Fibroblast of the aortic adventitia (primary cell): ENCODE measurements around the gene TNFRSF1A. TPM values are rescaled to one million over a fixed set of nuclear protein-coding genes. Genes with fewer than 3 reads are reported as not detected.
"Not testable (repeated sequence)": the region's sequence is repeated elsewhere in the genome, so short reads cannot be mapped to it uniquely, and the experiment has no call there.

ENCODE experiments used
- DNase-seq: peaks from one replicate; pipeline ENCODE4 v3.0.0-alpha.2; 2010; ENCODE audit warnings: low read depth
- H3K4me3 ChIP-seq: 2 replicates; pipeline ENCODE4 v1.5.1; 2011; ENCODE audit warnings: low read depth, mild to moderate bottlenecking, control low read depth, low read length, moderate library complexity
- total RNA-seq: library from RNA; depleted of rRNA; stranded (reverse); fragments of >200 nt; gene quantifications from 2 replicates; pipeline ENCODE4 v1.2.3, GENCODE V29; 2012; ENCODE audit warnings: low replicate concordance
- TF ChIP-seq, protein P1 (sequence below): IDR thresholded peaks from 2 replicates; pipeline ENCODE4 v1.5.1; 2011; ENCODE audit warnings: mild to moderate bottlenecking, low read length, control low read depth, inconsistent platforms; ENCODE audit not compliant: insufficient read depth

The TNFRSF1A gene
- total RNA-seq, 1 donor = 207 TPM

DNA sequence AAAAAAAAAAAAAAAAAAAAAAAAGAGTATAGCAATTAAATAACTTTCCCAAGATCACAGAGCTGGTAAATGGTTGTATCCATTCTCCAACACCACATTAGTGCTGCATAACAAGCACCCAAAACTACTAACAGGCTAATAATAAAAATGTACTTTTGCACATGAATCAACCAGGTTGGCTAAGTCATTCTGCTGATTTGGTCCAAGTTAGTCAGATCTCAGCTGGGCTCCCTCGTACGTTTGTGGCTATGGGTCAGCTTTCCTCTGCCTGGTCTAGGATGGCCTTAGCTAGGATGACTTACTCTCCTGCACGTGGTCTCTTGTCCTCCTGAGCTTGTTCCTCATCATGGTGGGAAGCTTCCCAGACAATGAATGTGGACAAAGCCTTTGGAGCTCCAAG, 39.3 kb downstream of the TNFRSF1A start:
- no peak for DNase-seq
- H3K4me3 ChIP-seq = no peak overlapping the region
- TF ChIP-seq, protein P1, sequence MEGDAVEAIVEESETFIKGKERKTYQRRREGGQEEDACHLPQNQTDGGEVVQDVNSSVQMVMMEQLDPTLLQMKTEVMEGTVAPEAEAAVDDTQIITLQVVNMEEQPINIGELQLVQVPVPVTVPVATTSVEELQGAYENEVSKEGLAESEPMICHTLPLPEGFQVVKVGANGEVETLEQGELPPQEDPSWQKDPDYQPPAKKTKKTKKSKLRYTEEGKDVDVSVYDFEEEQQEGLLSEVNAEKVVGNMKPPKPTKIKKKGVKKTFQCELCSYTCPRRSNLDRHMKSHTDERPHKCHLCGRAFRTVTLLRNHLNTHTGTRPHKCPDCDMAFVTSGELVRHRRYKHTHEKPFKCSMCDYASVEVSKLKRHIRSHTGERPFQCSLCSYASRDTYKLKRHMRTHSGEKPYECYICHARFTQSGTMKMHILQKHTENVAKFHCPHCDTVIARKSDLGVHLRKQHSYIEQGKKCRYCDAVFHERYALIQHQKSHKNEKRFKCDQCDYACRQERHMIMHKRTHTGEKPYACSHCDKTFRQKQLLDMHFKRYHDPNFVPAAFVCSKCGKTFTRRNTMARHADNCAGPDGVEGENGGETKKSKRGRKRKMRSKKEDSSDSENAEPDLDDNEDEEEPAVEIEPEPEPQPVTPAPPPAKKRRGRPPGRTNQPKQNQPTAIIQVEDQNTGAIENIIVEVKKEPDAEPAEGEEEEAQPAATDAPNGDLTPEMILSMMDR = no peak

GRCh38 chr12:6301721-6302120, 40.2 kb downstream of the TNFRSF1A start:
- no peak overlapping the region for H3K4me3 ChIP-seq
- DNase-seq = no peak
- TF ChIP-seq, protein P1 = no peak

DNA sequence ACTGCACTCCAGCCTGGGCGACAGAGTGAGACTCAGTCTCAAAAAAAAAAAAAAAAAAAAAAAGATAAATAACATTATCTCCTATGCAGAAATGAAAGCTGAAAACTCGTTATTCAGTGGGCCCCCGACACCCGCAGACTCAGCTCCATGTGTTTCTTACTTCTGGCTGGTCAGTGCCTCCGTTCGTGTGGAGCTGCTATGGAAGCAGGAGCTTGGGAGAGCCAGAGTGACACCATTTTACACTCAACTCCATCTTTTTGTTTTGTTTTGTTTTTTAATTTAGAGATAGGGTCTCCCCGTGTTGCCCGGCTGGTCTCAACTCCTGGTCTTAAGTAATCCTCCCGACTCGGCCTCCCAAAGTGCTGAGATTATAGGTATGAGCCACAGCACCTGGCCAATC, 44.7 kb downstream of the TNFRSF1A start:
- H3K4me3 ChIP-seq = no peak overlapping the region
- TF ChIP-seq, protein P1 = no peak
- DNase-seq = no peak

DNA sequence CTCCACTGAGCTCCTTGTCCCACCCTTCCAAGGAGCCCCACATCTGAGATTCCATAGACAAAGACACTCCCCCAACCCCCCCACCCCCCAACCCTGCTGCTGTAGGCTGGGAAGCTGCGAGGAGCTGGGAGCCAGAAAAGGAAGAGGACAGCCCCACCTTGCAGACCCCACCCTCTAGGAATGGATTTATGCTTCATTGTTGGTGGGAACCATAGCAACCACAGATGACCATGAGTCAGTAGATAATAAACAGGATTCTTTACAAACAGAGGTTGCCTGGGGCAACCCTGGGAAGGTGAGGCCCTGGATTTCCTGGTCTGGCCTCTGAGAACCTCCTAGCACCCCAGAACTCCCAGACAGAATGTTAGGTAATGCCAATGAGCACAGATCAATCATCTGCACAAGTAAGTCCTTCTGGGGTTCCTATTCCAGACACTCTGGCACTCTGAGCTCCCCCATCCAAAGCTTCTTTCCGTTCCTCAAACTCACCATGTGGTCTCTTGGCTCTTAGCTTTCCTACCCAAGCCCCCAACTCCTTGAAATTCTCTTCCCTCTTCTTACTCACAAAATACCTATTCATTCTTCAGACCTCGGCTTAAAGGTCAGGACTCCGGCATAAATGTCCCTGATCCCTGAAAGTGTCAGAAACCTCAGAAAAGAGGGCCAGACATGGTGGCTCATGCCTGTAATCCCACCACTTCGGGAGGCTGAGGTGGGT, 46.6 kb downstream of the TNFRSF1A start:
- no peak overlapping the region for H3K4me3 ChIP-seq
- TF ChIP-seq, protein P1 = no peak
- DNase-seq = peak; percentile 81

DNA sequence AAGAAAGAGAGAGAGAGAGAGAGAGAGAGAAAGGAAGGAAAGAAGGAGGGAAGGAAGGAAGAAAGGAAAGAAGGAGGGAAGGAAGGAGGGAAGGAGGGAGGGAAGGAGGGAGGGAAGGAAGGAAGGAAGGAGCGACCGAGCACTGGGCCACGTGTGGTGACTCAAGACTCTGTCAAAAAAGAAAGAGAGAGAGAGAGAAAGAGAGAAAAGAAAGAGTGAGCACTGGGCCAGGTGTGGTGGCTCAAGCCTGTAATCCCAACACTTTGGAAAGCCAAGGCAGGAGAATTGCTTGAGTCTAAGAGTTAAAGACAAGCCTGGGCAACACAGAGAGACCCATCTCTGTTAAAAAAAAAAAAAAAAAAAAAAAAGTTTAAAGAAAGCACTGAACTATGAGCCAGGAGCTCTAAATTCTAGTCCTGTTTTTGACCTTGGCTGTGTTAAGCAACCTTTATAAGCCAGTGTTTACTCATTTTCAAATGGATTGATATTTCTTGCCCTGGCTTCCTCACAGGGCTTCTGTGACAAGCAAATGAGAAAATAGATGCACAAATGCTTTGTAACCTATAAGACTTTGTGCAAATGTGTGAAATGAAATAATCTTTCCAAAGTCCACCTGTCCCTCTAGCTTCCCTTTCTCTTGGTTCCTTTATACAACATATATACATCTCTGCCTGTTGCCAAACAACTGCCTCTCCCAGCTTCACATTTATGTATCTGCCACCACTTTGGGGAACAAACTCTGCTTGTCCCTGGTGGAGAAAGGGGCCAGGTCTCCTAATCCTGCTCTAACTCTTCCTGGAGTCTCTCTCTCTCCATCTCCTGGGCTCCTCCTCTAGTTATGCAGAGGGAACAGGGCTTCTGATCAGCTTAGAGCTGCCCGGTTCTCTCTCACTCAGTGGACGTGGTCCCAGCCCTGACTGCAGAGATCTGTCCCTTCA, 47.5 kb downstream of the TNFRSF1A start:
- peak; percentile 16 for DNase-seq
- TF ChIP-seq, protein P1 = no peak

GRCh38 chr12:6292606-6293005, 49.3 kb downstream of the TNFRSF1A start:
- peak; percentile 77 for DNase-seq
- TF ChIP-seq, protein P1 = no peak
- no peak overlapping the region for H3K4me3 ChIP-seq

More for the DNA sequence above, 47.5 kb downstream of the TNFRSF1A start:
- no peak overlapping the region for H3K4me3 ChIP-seq

DNA sequence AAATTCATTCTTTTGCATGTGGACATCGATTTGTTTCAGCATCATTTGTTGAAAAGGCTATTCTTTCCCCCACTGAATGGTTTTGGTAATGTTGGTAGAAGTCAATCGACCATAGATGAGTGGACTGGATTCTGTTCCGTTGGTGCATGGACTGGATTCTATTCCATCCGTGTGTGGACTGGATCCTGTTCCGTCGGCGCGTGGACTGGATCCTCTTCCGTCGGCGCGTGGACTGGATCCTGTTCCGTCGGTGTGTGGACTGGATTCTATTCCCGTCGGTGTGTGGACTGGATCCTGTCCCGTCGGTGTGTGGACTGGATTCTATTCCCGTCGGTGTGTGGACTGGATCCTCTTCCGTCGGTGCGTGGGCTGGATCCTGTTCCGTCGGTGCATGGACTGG, 52.0 kb downstream of the TNFRSF1A start:
- H3K4me3 ChIP-seq, DNase-seq: not testable (repeated sequence)

DNA sequence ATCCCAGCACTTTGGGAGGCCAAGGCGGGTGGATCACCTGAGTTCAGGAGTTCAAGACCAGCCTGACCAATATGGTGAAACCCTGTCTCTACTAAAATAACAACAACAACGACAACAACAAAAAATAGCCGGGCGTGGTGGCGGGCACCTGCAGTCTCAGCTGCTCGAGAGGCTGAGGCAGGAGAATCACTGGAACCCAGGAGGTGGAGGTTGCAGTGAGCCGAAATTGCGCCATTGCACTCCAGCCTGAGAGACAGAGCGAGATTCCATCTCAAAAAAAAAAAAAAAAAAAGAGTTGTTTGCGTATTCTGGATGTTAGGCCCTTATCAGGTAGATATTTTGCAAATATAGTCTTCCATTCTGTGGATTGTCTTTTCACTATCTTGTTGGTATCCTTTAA, 52.8 kb downstream of the TNFRSF1A start:
- not testable (repeated sequence) for DNase-seq, H3K4me3 ChIP-seq
